HG02588 (cell line): ENCODE data around the gene ITSN1.
"Not testable (repeated sequence)": the region's sequence is repeated elsewhere in the genome, so short reads cannot be mapped to it uniquely, and the experiment has no call there.

Experiments used
- ATAC-seq: cut with Tn5 transposase; IDR thresholded peaks from one replicate; pipeline ENCODE4 v1.9.1; 2021; ENCODE audit warnings: mild to moderate bottlenecking, moderate library complexity; ENCODE audit not compliant: unreplicated experiment

Gene ITSN1

GRCh38 chr21:33909756-33910155, 267.5 kb downstream of the ITSN1 start:
- no peak for ATAC-seq

- no peak for ATAC-seq
Observed at GRCh38 chr21:33914188-33914587, 271.9 kb downstream of the ITSN1 start.

DNA sequence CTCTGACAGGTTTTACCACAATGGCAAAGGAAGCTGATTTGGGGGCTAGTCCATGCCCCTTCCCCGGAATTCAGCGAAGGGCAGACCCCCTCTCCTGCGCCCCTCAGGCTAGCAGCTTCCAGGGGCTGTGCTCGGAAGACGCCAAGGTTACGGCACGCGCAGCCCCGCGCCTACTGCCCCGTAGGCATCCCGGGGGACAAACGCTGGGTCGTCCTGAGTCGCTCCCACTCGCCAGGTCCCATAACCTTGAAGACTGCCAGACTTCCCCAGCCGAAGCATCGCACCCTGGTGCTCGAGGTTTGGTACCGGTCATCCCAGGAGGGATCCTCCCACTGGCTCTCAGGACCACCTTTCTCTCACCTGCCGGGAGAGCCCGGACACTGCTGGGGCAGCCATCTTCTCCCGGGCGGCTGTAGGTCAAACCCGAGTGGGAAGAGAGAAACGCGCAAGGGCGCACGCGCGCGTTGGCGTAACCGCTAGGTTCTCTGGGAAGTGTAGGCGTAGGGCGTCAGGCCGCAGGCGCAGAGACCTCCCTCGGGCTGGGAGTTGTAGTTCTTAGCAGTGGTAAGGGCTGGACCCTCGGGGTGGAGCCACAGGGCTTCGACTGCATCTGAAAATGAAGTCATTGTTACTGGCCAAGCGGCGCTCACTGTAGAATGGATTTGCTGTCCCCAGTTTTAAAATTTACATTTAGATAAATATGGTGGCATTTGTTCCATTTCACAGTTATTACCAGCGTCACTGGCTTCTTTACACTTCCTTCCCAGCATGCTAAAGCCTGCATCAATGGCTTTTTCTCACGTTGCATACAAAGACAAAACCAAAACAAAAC, 273.3 kb downstream of the ITSN1 start, which contains the start of gene ATP5PO:
ATP5PO (minus strand) TSS at position 437 of the 832 bp plus-strand sequence; CDS start at position 396, 41 bp downstream.
- ATAC-seq = peak; percentile 99

- ATAC-seq = no peak
Observed at GRCh38 chr21:33916200-33916567, 273.9 kb downstream of the ITSN1 start.

DNA sequence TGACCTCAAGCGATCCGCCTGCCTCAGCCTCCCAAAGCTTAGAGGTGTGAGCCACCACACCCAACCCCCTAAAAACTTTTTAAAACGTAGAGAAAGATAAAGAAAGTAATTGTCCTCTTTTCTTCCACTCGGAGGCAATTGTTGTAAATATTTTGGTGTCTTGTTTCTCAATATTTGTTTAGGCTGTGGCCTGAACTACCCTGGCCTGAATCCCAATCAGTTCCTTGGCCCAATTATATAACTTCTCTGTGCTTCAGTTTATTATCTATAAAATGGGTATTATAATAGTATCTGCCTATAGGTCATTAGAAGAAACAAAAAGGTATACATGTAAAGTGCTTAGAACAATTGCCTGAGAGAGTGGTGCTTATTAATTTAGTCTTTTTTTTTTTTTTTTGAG, 275.1 kb downstream of the ITSN1 start:
- no peak for ATAC-seq

GRCh38 chr21:33924079-33924765, 281.9 kb downstream of the ITSN1 start:
- no peak for ATAC-seq

DNA sequence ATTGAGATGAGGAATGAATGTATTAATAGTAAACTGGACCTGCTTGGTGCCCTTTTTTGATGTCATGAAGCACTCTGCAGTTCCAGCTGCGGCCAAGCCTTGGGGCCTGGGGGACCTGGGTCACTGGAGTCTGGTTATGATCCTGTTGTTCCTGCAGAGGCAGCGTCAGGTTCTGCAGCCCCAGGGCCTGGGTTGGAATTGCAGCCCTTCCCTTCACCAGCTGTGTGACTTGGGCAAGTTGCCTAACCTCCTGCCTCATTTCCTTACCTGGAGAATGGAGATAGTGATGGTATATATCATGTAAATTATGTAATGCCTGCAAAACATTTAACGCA, 282.4 kb downstream of the ITSN1 start:
- no peak for ATAC-seq

GRCh38 chr21:33926248-33926647, 283.9 kb downstream of the ITSN1 start:
- ATAC-seq = not testable (repeated sequence)

DNA sequence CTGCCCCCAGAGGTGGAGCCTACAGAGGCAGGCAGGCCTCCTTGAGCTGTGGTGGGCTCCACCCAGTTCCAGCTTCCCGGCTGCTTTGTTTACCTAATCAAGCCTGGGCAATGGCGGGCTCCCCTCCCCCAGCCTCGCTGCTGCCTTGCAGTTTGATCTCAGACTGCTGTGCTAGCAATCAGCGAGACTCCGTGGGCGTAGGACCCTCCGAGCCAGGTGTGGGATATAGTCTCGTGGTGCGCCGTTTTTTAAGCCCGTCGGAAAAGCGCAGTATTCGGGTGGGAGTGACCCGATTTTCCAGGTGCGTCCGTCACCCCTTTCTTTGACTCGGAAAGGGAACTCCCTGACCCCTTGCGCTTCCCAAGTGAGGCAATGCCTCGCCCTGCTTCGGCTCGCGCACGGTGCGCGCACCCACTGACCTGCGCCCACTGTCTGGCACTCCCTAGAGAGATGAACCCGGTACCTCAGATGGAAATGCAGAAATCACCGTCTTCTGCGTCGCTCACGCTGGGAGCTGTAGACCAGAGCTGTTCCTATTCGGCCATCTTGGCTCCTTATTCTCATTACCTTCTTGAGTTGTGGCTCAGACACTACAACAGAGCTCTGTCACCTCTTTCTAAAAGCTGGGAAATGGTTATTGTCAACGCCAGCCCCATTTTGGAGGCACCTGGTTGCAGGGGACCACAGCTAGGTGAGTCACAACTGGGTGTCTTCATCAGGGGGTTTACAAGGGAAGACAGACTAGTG, 288.9 kb downstream of the ITSN1 start:
- not testable (repeated sequence) for ATAC-seq

DNA sequence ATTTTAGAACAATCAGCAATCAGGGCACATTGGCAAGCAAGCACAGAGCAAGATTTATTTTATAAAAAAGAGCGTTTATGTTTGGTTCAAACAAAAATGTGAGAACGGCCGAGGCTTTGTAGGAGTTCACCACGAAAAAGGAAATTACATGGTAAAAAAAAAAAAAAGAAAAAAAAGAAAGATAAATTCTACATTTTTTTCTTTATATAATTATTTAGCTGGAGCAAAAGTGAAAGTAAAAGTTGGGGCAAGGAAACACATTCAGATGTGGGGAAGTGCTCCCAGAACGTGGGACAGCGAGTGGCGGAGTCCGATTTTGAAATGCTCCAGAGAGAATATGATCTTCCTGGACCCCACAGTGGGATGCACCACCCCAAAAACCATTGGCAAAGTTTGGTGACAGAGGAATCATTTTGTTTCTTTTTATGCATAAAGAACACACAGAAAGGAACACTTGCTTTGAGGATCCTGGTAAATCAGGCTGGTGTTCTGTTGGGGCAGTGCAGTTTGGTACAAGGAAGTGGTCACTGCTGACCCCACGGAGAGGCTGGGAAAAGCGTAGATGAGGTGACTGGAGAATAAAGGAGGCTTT, 289.6 kb downstream of the ITSN1 start:
- no peak for ATAC-seq

DNA sequence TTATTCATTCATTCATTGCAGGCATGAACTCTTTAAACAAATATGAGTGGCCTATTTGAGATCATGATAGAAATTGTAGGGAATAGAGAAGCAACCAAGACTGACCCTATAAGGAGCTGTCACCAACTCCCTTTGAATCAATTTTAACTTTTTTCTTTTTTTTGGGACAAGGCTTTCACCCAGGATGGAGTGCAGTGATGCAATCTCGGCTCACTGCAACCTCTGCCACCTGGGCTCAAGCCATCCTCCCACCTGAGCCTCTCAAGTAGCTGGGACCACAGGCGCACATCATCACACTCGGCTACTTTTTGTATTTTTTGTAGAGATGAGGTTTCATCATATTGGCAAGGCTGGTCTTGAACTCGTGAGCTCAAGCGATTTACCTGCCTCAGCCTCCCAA, 290.4 kb downstream of the ITSN1 start:
- ATAC-seq = no peak

DNA sequence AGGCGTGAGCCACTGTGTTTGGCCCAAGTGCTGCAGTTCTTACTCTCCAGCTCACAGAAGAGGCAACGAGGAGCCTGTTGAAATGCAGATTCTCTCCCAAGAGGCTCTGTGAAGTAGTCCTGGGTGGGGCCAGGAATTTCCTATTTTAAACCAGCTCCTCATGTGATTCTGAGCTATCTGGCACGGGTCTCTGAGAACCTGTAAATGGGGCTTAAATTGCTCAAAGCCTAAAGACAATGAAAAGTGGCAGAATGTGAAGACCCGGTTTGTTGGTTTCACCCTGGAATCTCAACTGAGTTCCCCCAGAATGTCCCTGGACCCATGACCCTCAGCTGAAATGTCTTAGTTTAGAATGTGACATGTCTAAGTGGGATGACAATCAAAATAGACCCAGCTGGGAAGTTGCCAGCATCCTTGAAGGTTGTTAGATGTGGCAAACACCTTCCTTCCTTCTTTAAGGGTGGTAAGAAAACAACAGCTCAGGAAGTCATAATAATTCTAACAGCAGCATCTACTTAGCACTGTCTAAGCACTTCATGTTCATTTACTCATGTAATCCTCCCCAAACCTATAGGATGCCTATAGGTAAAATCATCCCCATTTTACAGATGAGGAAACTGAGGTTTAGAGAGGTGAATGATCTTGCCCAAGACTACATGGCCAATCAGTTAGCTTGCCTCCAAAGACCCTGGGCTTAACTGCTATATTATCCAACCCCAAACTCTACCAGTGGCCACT, 294.2 kb downstream of the ITSN1 start:
- ATAC-seq = no peak

DNA sequence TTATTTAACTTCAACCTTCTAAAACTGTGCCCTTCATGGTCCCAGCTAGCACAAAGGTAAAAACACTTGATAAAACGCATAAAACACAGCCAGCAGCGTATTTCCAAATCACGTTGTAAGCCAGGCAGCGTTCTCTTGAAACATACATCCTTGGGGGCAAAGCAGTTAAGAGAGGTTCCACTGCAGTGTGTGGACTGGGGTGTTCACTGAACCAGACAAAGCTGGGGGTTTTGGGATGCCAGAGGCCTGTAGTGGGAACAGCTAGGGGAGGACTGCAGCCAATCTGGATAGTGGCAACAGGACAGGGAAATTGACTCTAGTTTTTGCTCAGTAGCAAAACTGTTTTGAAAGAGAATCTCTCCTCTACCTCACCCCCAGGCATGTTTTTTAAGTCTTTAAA, 294.8 kb downstream of the ITSN1 start:
- no peak for ATAC-seq

DNA sequence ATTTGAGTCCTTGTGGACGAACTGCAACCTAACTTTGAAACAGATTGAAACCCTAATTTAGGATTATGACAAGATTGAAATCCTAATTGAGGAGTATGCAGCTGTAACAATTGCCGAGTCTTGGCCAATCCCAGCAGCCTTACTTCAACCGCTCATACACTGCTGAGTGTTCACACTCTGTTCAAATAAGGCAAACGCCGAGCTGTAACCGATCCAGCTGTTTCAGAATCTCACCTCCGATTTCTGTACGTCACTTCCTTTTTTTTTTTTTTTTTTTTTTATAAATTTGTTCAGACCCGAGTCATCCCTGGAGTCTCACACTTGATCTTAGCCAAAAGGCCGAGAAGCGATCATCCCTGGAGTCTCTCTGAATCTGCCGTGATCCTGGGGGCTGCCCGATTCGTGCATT, 295.6 kb downstream of the ITSN1 start:
- no peak for ATAC-seq

- no peak for ATAC-seq
Observed at GRCh38 chr21:33938381-33938780, 296.1 kb downstream of the ITSN1 start.

- no peak for ATAC-seq
Observed at GRCh38 chr21:33939226-33939625, 296.9 kb downstream of the ITSN1 start.

DNA sequence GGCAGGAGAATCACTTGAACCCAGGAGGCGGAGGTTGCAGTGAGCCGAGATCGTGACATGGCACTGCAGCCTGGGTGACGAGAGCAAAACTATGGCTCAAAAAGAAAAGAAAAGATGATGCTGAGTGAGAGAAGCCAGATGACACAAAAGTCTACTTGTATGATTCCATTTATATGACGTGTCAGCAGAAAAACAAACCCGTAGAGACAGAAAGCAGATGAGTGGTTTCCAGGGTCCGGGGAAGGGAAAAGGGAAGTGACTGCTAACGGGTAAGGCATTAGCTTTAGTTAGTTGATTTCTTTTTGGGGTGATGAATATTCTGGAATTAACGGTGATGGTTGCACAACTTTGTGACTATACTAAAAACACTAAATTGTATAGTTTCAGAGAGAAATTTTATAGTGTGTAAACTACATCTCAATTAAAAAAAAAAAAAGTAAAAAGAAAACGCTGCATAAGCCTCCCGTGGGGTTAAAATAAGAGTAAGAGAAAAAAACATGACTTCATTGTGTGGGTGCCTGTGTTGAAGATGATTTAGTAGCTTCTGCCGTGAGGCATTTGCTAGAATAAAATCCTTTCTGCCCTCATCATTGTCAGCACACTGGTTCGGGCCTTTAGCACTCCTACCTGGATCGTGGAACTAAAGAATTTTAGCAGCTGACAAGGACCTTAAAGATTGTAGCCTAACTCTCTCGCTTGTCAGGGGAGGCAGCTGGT, 298.0 kb downstream of the ITSN1 start:
- ATAC-seq = no peak

- ATAC-seq = no peak
Observed at GRCh38 chr21:33940881-33941245, 298.6 kb downstream of the ITSN1 start.

DNA sequence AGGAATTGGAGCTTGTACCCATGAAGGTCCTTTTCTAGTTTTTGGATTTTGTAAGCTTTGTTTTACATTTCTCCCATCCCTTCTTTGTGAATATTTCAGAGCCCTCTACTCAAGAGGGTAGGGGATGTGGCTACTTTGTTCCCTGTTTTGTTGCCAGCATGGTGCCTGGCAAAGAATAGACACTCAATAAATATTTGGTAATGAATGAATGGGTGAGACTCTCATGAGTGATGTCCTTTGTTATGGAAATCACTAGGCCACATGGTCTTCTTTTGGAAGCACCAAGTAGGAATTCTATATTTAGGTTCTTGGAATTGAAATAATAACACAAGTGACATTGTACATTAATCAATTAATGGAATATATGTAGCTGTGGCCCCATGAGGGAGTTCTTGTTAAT, 300.1 kb downstream of the ITSN1 start:
- ATAC-seq = no peak

DNA sequence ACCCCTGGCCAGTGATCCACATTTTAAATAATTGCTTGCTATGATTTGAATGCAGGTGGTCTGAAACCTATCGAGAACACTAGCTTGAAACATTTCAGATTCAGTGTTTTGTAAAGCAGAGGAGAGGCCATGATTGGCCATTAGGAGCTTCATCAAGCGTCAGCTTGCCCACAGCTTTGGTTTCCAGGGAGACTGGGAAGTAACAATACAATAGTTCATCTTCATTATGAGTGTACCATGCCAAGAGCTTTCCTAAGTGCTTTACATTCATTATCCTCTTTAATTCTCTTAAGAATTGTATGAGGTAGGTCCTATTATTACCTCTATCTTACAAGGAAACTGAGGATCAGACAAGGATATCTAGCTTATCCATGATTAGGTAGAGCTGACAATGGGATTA, 301.0 kb downstream of the ITSN1 start:
- ATAC-seq = no peak
